Measurements from ENCODE around the gene ZBTB43. TPM values are rescaled to one million over a fixed set of nuclear protein-coding genes. Genes with fewer than 3 reads are reported as not detected.
"Not testable (repeated sequence)": the region's sequence is repeated elsewhere in the genome, so short reads cannot be mapped to it uniquely, and the experiment has no call there.

Gene ZBTB43
- polyA plus RNA-seq, 1 donor from 2014 or later = 13.7 TPM

- Mint-ChIP-seq H3K27ac (no peak overlapping the region), H3K27me3 (peaks cover 22% of the 10 kb centered on the region), H3K9me3 (no peaks in the 10 kb centered on the region), H3K36me3 (peaks cover 1% of the 10 kb centered on the region), H3K4me3 (no peak overlapping the region), H3K4me1 (no peaks in the 10 kb centered on the region)
These were observed 22.8 kb upstream of the ZBTB43 start for GRCh38 chr9:126782053-126782388.

- H3K4me1 Mint-ChIP-seq = no peaks in the 10 kb centered on the region
- H3K27ac Mint-ChIP-seq = no peak overlapping the region
- H3K4me3 Mint-ChIP-seq = no peak overlapping the region
- H3K36me3 Mint-ChIP-seq = peaks cover 1% of the 10 kb centered on the region
- peaks cover 22% of the 10 kb centered on the region for H3K27me3 Mint-ChIP-seq
- H3K9me3 Mint-ChIP-seq = no peaks in the 10 kb centered on the region
These were observed 20.9 kb upstream of the ZBTB43 start for GRCh38 chr9:126783949-126784348.

GRCh38 chr9:126784401-126784800 lies 20.4 kb upstream of the ZBTB43 start:
- Mint-ChIP-seq H3K4me3 (no peak overlapping the region), H3K9me3 (no peaks in the 10 kb centered on the region), H3K27me3 (peaks cover 22% of the 10 kb centered on the region), H3K4me1 (no peaks in the 10 kb centered on the region), H3K27ac (no peak overlapping the region), H3K36me3 (peaks cover 1% of the 10 kb centered on the region)

- H3K4me3 Mint-ChIP-seq, H3K4me1 Mint-ChIP-seq, H3K36me3 Mint-ChIP-seq, H3K9me3 Mint-ChIP-seq, H3K27ac Mint-ChIP-seq: not testable (repeated sequence)
- peaks cover 22% of the 10 kb centered on the region for H3K27me3 Mint-ChIP-seq
These were observed 20.0 kb upstream of the ZBTB43 start for GRCh38 chr9:126784841-126785240.

GRCh38 chr9:126788046-126788445 lies 16.8 kb upstream of the ZBTB43 start:
- no peaks in the 10 kb centered on the region for H3K9me3 Mint-ChIP-seq
- H3K4me1 Mint-ChIP-seq = no peaks in the 10 kb centered on the region
- peaks cover 29% of the 10 kb centered on the region for H3K27me3 Mint-ChIP-seq
- no peaks in the 10 kb centered on the region for H3K36me3 Mint-ChIP-seq
- H3K4me3 Mint-ChIP-seq = no peak overlapping the region
- no peak overlapping the region for H3K27ac Mint-ChIP-seq

GRCh38 chr9:126788634-126789349 lies 16.0 kb upstream of the ZBTB43 start:
- no peak overlapping the region for H3K4me3 Mint-ChIP-seq
- H3K27me3 Mint-ChIP-seq = peaks cover 35% of the 10 kb centered on the region

GRCh38 chr9:126790561-126790960 lies 14.3 kb upstream of the ZBTB43 start:
- no peaks in the 10 kb centered on the region for H3K36me3 Mint-ChIP-seq
- H3K9me3 Mint-ChIP-seq = no peaks in the 10 kb centered on the region
- no peak overlapping the region for H3K27ac Mint-ChIP-seq
- peaks cover 35% of the 10 kb centered on the region for H3K27me3 Mint-ChIP-seq
- no peak overlapping the region for H3K4me3 Mint-ChIP-seq
- H3K4me1 Mint-ChIP-seq = no peaks in the 10 kb centered on the region

More at GRCh38 chr9:126788634-126789349, 16.0 kb upstream of the ZBTB43 start:
- H3K9me3 Mint-ChIP-seq = no peaks in the 10 kb centered on the region
- no peaks in the 10 kb centered on the region for H3K36me3 Mint-ChIP-seq
- no peaks in the 10 kb centered on the region for H3K4me1 Mint-ChIP-seq
- no peak overlapping the region for H3K27ac Mint-ChIP-seq

- Mint-ChIP-seq H3K4me1 (no peaks in the 10 kb centered on the region), H3K27ac (no peak overlapping the region), H3K36me3 (no peaks in the 10 kb centered on the region), H3K27me3 (peaks cover 32% of the 10 kb centered on the region), H3K9me3 (peaks cover 0 to 6% (median 0%) of the 10 kb centered on the region in 3 donors), H3K4me3 (no peak overlapping the region)
These were observed 13.2 kb upstream of the ZBTB43 start for GRCh38 chr9:126791406-126792230.

- Mint-ChIP-seq H3K4me1 (no peaks in the 10 kb centered on the region), H3K9me3 (peaks cover 0 to 6% (median 1%) of the 10 kb centered on the region in 3 donors), H3K27ac (no peak overlapping the region), H3K4me3 (peak overlapping the region in 1 of 4 donors; percentile 44), H3K36me3 (no peaks in the 10 kb centered on the region), H3K27me3 (peaks cover 26% of the 10 kb centered on the region)
These were observed 11.0 kb upstream of the ZBTB43 start for GRCh38 chr9:126793686-126794417.

- Mint-ChIP-seq H3K27ac (no peak overlapping the region), H3K36me3 (no peaks in the 10 kb centered on the region), H3K9me3 (peaks cover 0 to 6% (median 1%) of the 10 kb centered on the region in 3 donors), H3K4me3 (no peak overlapping the region), H3K4me1 (no peaks in the 10 kb centered on the region), H3K27me3 (peaks cover 25% of the 10 kb centered on the region)
These were observed 10.4 kb upstream of the ZBTB43 start for GRCh38 chr9:126794441-126794840.

- H3K27me3 Mint-ChIP-seq = peaks cover 16% of the 10 kb centered on the region
- H3K27ac Mint-ChIP-seq = no peak overlapping the region
- H3K4me3 Mint-ChIP-seq = no peak overlapping the region
- H3K36me3 Mint-ChIP-seq = no peaks in the 10 kb centered on the region
- no peaks in the 10 kb centered on the region for H3K4me1 Mint-ChIP-seq
- H3K9me3 Mint-ChIP-seq = peaks cover 0 to 6% (median 1%) of the 10 kb centered on the region in 3 donors
These were observed 8.1 kb upstream of the ZBTB43 start for GRCh38 chr9:126796758-126797157.

- Mint-ChIP-seq H3K27me3 (peaks cover 6% of the 10 kb centered on the region), H3K9me3 (peaks cover 0 to 6% (median 1%) of the 10 kb centered on the region in 3 donors), H3K4me1 (no peaks in the 10 kb centered on the region), H3K27ac (no peak overlapping the region), H3K4me3 (no peak overlapping the region), H3K36me3 (no peaks in the 10 kb centered on the region)
These were observed 6.9 kb upstream of the ZBTB43 start for GRCh38 chr9:126797903-126798302.

GRCh38 chr9:126799034-126799433 lies 5.8 kb upstream of the ZBTB43 start:
- Mint-ChIP-seq H3K27ac (no peak overlapping the region), H3K4me1 (no peaks in the 10 kb centered on the region), H3K9me3 (peaks cover 0 to 6% (median 1%) of the 10 kb centered on the region in 3 donors), H3K27me3 (no peaks in the 10 kb centered on the region), H3K36me3 (no peaks in the 10 kb centered on the region), H3K4me3 (no peak overlapping the region)

- H3K4me3 Mint-ChIP-seq = peak overlapping the region in 1 of 4 donors; percentile 59
- H3K9me3 Mint-ChIP-seq = peaks cover 0 to 3% (median 0%) of the 10 kb centered on the region in 3 donors
- H3K27ac Mint-ChIP-seq = peak overlapping the region in 1 of 3 donors; percentile 65
- peaks cover 20 to 23% (median 21%) of the 10 kb centered on the region in 3 donors for H3K4me1 Mint-ChIP-seq
- H3K27me3 Mint-ChIP-seq = no peaks in the 10 kb centered on the region
- no peaks in the 10 kb centered on the region for H3K36me3 Mint-ChIP-seq
These were observed 2.4 kb upstream of the ZBTB43 start for GRCh38 chr9:126802318-126803059.

All from IgD-negative memory B cell (primary cell).